NT2/D1 (cell line): Measurements from ENCODE around the gene CASP12.

Experiments
- SUZ12 ChIP-seq: IDR thresholded peaks from 2 replicates; pipeline ENCODE4 v1.6.1; 2011; ENCODE audit not compliant: insufficient read length, insufficient read depth; ENCODE audit errors: extremely low read depth
- ZNF274 ChIP-seq: IDR thresholded peaks from 2 replicates; pipeline ENCODE4 v1.6.1; 2011; ENCODE audit warnings: mild to moderate bottlenecking, low read depth, low read length

DNA sequence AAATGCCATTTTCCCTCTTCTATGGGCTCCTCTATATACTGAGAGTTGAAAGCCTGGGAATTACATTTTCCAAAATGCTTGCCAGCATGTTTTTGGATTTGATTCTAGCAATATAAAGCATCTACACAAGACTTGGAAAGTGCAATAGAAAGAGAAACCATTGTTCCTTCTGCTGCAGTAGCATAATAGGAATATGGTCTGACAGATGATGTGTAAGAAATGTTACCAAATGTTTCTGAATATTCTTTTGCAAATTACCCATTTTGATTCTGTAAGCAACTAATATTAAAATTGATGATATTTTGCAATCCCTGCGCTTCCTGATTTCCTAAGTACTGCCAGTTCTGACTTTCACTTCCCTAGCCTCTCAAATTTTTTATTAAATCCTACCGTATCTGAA lies 61.6 kb downstream of the CASP12 start:
- no peak for TF ChIP-seq ZNF274
- no peak for TF ChIP-seq SUZ12
